Thoracic aorta (tissue), 2 donors: ENCODE data around the gene ZBTB12. TPM values are rescaled to one million over a fixed set of nuclear protein-coding genes. Genes with fewer than 3 reads are reported as not detected.

Experiments used
- ATAC-seq: fragments of 150-250 bp; one replicate; pipeline ENCODE4 v1.8.0; 2017; ENCODE audit warnings: low read depth; ENCODE audit not compliant: insufficient number of reproducible peaks, low FRiP score
- DNase-seq: peaks from one replicate; pipeline ENCODE4 v3.0.0-alpha.2; 2020; ENCODE audit warnings: low spot score
- H3K27ac ChIP-seq, 2 donors: fragments of 200-600 bp; sonication (generic); 1 replicate in 1 of 2; 2 replicates in 1 of 2; pipeline ENCODE4 v1.5.1; 2016; ENCODE audit warnings: mild to moderate bottlenecking in 2 of 2, moderate library complexity in 2 of 2
- H3K27me3 ChIP-seq: fragments of 200-600 bp; sonication (generic); replicated peaks from 2 replicates; pipeline ENCODE4 v1.6.0; 2016; ENCODE audit warnings: mild to moderate bottlenecking; ENCODE audit not compliant: insufficient read depth
- H3K36me3 ChIP-seq: fragments of 200-600 bp; sonication (generic); one replicate; pipeline ENCODE4 v1.5.1; 2016
- H3K4me1 ChIP-seq, 2 donors: fragments of 200-600 bp; sonication (generic); 1 replicate in 1 of 2; 2 replicates in 1 of 2; pipeline versions ENCODE4 v1.5.1 to v1.6.0; 2016; ENCODE audit warnings: low read depth in 2 of 2, mild to moderate bottlenecking in 1 of 2; ENCODE audit not compliant: control insufficient read depth in 1 of 2
- H3K4me3 ChIP-seq: fragments of 200-600 bp; sonication (generic); 2 replicates; pipeline ENCODE4 v1.5.1; 2016; ENCODE audit warnings: mild to moderate bottlenecking
- H3K9me3 ChIP-seq: fragments of 200-600 bp; sonication (generic); 2 replicates; pipeline ENCODE4 v1.5.1; 2016
- CTCF ChIP-seq: fragments of 200-600 bp; sonication (generic); IDR thresholded peaks from one replicate; pipeline ENCODE4 v1.5.1; 2019; ENCODE audit warnings: antibody characterized with exemption
- total RNA-seq, 2 donors: library from RNA; depleted of rRNA; stranded (reverse); fragments of >200 nt; gene quantifications; one replicate each; pipeline versions ENCODE4 v1.1.0 to v1.2.3, GENCODE V29; 2016

The ZBTB12 gene
- total RNA-seq, 2 donors from 2014 or later = 1.6 TPM; not detected in 1

- H3K36me3 ChIP-seq = no peaks in the 10 kb centered on the region
- no peak for ATAC-seq
- no peak for DNase-seq
- no peak overlapping the region for H3K27ac ChIP-seq
- no peaks in the 10 kb centered on the region for H3K9me3 ChIP-seq
- H3K4me3 ChIP-seq = no peak overlapping the region
- H3K27me3 ChIP-seq = no peaks in the 10 kb centered on the region
- H3K4me1 ChIP-seq = no peaks in the 10 kb centered on the region
- TF ChIP-seq CTCF = no peak
These were observed 29.1 kb upstream of the ZBTB12 start for GRCh38 chr6:31930962-31931361.

- Histone ChIP-seq H3K4me1 (no peaks in the 10 kb centered on the region), H3K36me3 (no peaks in the 10 kb centered on the region), H3K27ac (no peak overlapping the region), H3K27me3 (no peaks in the 10 kb centered on the region), H3K9me3 (no peaks in the 10 kb centered on the region), H3K4me3 (no peak overlapping the region)
- no peak for DNase-seq
- no peak for TF ChIP-seq CTCF
- no peak for ATAC-seq
These were observed 26.7 kb upstream of the ZBTB12 start for GRCh38 chr6:31928672-31928939.

- no peak for DNase-seq
- no peak for TF ChIP-seq CTCF
- no peaks in the 10 kb centered on the region for H3K36me3 ChIP-seq
- no peak for ATAC-seq
- H3K27ac ChIP-seq = no peak overlapping the region
- no peaks in the 10 kb centered on the region for H3K27me3 ChIP-seq
- peak overlapping the region; percentile 52 for H3K4me3 ChIP-seq
- H3K9me3 ChIP-seq = no peaks in the 10 kb centered on the region
- no peaks in the 10 kb centered on the region for H3K4me1 ChIP-seq
These were observed 26.2 kb upstream of the ZBTB12 start for GRCh38 chr6:31927863-31928671.

GRCh38 chr6:31927242-31927862 is 25.5 kb upstream of the ZBTB12 start, which contains the start of gene C2:
C2 (plus strand) TSS chr6:31927717; CDS start chr6:31927753, 36 bp downstream.
- ATAC-seq (no peak), DNase-seq (no peak)
- H3K4me1 ChIP-seq = no peaks in the 10 kb centered on the region
- H3K4me3 ChIP-seq = peak within 1 kb of the TSS; percentile 52
- H3K27ac ChIP-seq = no peak within 1 kb of the TSS
- no peak for TF ChIP-seq CTCF
- H3K27me3 ChIP-seq = no peaks in the 10 kb centered on the region
- no peaks in the 10 kb centered on the region for H3K9me3 ChIP-seq
- no peaks in the 10 kb centered on the region for H3K36me3 ChIP-seq

- H3K27me3 ChIP-seq = no peaks in the 10 kb centered on the region
- TF ChIP-seq CTCF = no peak
- H3K27ac ChIP-seq = no peak overlapping the region
- no peak overlapping the region for H3K4me3 ChIP-seq
- no peak for DNase-seq
- no peak for ATAC-seq
- H3K36me3 ChIP-seq = no peaks in the 10 kb centered on the region
- H3K9me3 ChIP-seq = no peaks in the 10 kb centered on the region
- no peaks in the 10 kb centered on the region for H3K4me1 ChIP-seq
These were observed 21.1 kb upstream of the ZBTB12 start for GRCh38 chr6:31922942-31923341.
